HG03066 (cell line): ENCODE measurements around the gene SLC6A20.
"Not testable (repeated sequence)": the region's sequence is repeated elsewhere in the genome, so short reads cannot be mapped to it uniquely, and the experiment has no call there.

ENCODE experiments used
- ATAC-seq: cut with Tn5 transposase; IDR thresholded peaks from one replicate; pipeline ENCODE4 v1.9.1; 2021; ENCODE audit warnings: low read depth; ENCODE audit not compliant: unreplicated experiment

SLC6A20 gene

GRCh38 chr3:45761831-45762230, 34.5 kb downstream of the SLC6A20 start:
- no peak for ATAC-seq

DNA sequence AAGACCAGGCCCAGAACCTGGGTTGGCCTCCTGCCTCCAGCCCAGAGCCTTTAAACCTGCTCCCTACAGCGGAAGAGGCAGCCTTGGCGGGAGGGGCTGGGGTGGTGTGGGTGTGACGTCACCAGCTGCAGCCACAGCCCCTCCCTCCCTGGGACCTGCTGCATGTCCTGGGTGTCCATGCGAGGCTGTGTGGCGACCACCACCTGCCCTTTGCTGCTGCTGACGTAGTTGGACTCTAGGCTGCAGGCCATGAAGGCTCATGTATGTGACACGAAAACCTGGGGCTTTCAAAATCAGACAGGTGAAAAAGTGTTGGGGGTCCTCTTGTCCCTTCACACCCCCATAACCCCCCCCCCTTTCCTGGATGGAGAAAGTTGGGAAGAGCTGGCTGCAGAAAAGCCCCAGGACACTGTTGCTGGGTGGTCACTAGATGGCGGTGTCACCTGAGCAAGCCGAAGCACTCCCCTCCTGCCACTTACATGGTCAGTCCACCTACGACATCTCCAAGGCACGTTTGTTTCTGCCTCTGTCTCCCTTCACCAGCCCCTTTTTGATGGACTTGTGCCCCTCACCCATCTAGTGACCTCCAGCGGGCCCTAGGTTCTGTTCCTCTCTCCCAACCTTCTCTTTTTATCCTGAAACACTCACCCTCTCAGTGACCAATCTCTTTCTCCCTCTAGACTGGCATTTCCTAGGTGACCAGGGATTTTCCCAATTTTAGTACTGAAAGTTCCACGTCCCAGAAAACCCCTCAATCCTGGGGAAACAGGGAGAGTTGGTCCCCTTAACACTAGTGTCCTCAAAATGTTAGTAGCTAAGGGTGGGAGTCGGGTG, 35.2 kb downstream of the SLC6A20 start:
- ATAC-seq, result no peak

DNA sequence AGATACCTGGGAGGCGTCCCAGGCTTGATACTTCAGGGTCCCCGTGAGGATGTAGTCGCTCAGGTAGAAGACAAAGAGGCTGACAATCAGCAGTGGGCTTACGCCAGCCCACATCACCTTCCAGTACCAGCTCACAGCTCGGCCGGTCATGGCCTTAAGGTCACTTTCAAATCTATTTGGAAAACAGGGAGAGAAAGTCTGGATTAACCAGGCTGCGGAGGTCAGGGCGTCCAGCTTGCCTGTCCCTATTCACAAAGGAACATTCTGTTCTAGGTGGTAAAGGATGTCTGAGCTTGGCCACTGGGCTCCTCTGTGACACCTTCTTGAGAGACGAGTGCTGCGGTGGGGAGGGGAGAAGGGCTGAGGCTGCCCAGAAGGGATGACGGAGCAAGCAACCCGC, 36.5 kb downstream of the SLC6A20 start:
- no peak for ATAC-seq

DNA sequence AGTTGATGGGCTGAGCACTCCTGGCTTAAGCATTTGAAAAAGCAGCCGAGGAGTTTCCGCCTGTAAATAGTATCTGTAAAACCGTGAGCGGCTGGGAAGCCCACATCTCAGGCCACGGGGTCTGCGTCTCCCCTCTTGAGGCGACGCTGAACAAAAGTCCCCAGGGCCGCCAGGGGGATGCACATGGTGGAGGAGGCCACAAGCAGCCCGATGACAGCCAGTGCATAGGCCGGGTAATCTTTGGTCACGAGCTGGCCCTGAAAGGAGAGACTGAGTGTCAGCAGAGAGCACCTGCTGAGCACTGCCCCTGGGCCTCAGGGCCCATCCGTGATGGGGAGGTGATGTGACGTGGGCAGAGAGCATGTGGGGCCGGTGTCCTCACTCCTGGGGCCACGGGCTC, 37.5 kb downstream of the SLC6A20 start:
- ATAC-seq, result no peak

DNA sequence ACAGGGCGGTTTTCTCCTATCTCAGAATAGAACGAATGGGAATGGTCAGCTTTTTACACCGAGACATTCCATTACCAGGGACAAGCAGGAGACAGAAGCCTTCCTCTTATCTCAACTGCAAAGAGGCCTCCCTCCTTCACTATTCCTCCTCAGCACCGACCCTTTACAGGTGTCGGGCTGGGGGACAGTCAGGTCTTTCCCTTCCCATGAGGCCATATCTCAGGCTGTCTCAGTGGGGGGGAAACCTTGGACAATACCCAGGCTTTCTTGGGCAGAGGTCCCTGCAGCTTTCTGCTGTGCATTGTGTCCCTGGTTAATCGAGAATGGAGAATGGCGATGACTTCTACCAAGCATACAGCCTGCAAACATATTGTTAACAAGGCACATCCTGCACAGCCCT, 39.2 kb downstream of the SLC6A20 start:
- not testable (repeated sequence) for ATAC-seq

- no peak for ATAC-seq
Measured at GRCh38 chr3:45756055-45756454, 40.3 kb downstream of the SLC6A20 start.

DNA sequence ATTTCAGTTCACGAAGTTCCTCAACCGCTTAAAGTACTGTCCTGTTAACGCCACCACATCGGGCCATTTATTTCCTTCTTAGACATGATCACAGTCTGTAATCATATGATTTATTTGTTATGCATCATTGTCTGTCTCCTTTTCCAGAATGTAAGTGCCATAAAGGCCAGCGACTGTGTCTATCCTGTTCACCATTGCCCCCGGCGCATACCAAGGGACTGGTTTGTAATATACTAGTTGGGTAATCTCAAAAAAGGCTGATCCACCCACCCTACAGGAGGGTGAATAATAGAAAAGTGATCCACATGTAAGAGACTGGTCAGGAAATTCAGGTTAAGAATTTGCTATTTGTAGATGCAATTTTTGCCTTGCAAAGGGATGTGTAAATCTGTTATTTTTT, 41.9 kb downstream of the SLC6A20 start:
- no peak for ATAC-seq

DNA sequence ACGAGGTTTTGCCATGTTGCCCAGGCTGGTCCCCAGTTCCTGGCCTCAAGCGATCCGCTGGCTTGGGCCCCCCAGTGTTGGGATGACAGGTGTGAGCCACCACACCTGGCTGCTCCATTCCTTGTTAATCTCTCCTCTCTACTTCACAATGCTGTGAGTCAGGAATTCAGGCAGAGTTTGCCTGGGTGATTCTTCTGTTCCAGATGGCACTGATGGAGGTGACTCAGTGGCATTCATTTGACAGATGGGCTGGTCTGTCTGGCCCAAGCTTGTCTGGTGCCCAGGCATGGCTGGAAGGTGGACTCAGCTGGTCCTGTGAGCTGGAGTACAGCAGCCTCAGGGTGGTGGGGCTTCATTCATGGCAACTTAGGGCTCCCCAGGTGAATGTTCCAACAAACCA, 43.2 kb downstream of the SLC6A20 start:
- ATAC-seq, result no peak

DNA sequence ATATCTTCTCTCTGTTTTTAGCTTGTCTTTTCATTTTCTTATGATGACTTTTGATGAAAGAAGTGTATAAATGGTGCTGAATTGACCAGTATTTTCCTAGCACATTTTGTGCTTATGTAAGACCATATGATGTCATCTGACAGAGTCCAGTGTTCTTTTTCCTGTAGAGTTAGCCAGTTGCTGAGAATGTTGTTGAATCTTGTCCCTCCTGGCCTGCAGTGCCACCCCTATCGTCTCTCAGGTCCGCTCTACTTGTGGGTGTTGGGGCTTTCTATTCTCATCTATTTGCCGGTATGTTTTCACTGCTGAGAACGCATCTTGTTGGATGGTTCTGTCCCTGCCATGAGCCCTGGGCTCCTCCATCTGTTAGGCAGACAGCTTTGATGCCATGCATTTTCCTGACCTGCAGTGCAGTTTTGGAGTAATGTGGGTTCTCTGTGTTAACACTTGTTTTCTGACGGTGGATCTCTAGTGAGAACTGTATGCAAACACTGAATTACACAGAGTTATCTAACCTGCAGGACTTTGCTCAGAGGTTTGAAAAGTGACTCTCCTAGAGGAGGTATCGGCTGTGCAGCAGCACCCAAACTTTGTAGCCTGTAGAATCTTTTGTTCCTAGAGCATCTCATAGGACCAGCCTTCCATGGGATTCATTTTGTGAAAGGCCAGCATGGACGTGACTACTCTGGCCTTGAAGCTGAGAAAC, 44.6 kb downstream of the SLC6A20 start:
- no peak for ATAC-seq

- ATAC-seq, result no peak
Measured at GRCh38 chr3:45749880-45750279, 46.5 kb downstream of the SLC6A20 start.

DNA sequence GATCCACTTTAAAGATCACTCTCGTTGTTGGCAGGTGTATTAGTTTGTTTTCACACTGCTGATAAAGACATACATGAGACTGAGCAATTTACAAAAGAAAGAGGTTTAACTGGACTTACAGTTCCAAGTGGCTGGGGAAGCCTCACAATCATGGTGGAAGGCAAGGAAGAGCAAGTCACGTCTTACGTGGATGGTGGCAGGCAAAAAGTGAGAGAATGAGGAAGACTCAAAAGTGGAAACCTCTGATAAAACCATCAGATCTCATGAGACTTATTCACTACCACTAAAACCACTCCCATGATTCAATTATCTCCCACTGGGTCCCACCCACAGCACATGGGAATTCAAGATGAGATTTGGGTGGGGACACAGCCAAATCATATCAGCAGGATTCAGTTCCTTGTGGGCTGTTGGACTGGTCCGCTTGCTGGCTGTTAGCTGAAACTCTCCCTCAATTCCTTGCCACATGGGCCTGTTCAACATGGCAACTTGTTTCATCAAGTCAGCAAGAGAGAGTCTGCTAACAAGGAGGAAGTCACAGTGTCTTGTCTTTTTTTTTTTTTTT, 47.2 kb downstream of the SLC6A20 start:
- not testable (repeated sequence) for ATAC-seq

- ATAC-seq, result no peak
Measured at GRCh38 chr3:45748068-45748467, 48.3 kb downstream of the SLC6A20 start.

DNA sequence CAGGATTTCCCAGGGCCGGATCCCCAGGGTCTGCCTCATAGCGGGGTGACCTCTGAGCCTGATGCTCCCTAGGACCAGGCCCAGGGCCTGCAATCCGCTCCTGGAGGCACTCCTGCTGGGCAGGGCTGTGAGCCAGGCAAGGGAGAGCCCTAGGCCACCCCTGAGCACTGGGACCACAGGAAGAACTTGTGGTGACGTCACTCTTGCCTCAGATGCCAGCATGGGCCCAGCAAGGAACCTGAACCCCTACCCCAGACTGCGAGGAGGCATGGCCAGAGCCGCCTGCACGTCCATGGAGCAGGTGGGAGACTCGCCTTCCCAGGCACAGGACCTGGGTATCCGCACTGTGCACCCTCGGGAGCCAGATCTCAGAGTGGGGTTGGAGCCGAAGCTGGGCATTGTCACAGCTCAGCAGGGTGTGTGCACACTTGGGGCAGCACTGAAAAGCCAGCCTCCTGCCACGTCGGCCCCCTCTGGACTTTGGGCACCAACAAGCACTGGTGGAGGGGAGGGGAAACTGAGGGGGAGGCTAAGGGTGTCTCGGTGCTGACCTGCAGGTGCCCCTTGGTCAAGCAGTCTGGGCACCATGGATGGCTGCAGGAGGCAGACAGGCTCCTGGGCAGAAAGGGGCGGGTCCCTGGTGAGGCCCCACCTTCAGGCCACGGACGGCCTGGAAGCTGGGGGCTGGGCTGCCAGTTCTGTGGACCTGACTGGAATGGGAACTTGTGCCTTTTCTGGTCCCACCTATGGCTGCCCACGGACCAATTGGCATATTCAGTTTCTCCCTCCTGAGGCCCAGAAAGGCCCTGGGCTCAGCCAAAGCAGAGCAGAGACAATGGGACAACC, 49.3 kb downstream of the SLC6A20 start:
- ATAC-seq, result no peak

DNA sequence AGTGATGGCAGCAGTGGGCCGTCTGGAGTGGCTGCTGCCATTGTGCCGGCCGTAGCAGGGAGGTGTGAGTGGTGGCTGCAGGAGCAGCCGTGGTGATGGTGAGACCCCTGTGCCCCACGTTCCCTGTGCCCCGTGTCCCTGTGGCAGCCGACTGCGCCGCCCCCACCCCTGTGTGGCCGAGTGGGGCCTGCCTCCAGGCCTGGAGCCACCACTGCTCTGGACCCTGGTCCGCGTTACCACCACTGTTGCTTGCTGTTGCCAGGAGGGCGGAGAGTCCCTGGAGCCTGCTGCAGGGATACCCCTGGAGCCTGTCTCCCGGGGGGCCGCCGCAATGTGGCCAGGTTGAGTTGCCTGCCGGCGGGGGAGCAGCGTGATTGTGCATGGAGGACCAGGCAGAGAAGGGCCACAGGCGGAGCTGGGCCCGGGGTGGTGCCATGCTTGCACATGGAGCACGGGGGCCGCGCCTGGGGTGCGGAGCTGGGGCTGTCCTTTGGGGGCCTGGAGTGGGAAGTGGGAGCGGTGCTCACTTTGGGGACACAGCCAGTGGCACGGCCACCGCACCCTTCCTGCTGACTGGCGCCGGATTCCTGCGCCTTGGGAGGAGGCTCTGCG, 50.1 kb downstream of the SLC6A20 start:
- ATAC-seq, result no peak

GRCh38 chr3:45742461-45743089, 53.8 kb downstream of the SLC6A20 start:
- ATAC-seq, result no peak

DNA sequence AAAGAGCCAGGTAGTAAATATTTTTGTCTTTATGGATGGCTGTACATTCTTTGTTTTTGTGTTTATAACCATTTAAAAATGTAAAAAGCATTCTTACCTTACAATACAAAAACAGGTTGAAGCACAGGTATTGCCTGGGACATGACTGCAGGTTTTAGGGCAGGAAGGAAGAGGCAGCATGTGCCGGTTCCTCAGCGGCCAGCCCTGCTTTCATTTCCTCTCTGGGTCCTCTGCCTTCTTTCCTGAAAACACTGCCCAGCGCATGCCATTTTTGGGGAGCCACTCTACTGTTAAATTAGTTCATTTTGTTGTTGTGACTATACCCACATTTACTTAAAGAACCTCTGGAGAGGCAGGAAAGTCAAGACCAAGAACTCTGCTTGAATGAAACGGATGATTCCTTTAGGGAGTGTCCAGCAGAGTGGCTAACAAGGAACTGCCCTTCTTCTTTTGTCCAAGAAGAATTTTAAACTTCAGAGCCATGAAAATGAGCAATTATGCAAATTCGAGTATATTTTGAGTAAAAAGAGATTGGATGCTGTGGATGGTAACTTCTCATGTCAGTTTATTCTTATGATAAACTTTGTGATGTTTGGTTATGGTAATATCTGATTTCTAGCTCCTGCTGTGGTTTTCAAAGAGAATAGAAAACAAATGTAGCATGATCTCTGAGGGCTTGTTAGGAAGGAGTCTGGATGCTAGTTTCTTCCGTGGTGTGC, 54.4 kb downstream of the SLC6A20 start:
- no peak for ATAC-seq

GRCh38 chr3:45741247-45741646, 55.1 kb downstream of the SLC6A20 start:
- ATAC-seq, result no peak

GRCh38 chr3:45739991-45740390, 56.3 kb downstream of the SLC6A20 start:
- no peak for ATAC-seq

DNA sequence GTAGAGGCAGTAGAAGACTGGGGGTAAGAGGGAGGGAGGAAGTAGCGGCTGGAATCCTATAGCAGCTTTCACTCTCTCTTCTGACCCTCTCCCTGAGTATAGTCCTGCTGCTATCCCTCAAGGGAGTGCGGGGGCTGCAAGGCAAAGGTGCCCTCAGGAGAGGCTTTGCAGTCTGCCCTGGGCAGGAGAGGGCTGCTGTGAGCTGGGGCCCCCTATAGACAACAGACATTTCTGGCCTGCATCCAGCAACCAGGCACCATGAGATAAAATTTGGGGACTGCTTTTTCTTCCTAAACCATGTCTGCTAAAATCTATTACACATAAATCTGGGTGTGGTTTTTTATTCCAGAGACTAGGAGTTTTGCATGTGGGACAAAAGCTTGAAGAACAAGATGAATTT, 59.1 kb downstream of the SLC6A20 start:
- ATAC-seq, result no peak
